GM23248 (cell line): ENCODE data around the gene DCAF12. TPM values are rescaled to one million over a fixed set of nuclear protein-coding genes. Genes with fewer than 3 reads are reported as not detected.
"Not testable (repeated sequence)": the region's sequence is repeated elsewhere in the genome, so short reads cannot be mapped to it uniquely, and the experiment has no call there.

ENCODE experiments used
- DNase-seq: peaks from one replicate; pipeline ENCODE4 v3.0.0-alpha.2; 2015
- H2AFZ ChIP-seq: fragments of 200-600 bp; sonication (generic); 2 replicates; pipeline ENCODE4 v1.6.1; 2016; ENCODE audit warnings: antibody characterized with exemption
- H3F3A ChIP-seq: fragments of 200-600 bp; sonication (generic); 2 replicates; pipeline ENCODE4 v1.6.1; 2016; ENCODE audit warnings: mild to moderate bottlenecking, antibody characterized with exemption, mixed run types; ENCODE audit not compliant: insufficient read depth
- H3K27ac ChIP-seq: fragments of 200-600 bp; sonication (generic); 2 replicates; pipeline ENCODE4 v1.5.1; 2016; ENCODE audit warnings: mild to moderate bottlenecking
- H3K27me3 ChIP-seq: fragments of 200-600 bp; sonication (generic); replicated peaks from 2 replicates; pipeline ENCODE4 v1.6.1; 2016; ENCODE audit warnings: mild to moderate bottlenecking; ENCODE audit not compliant: insufficient read depth
- H3K36me3 ChIP-seq: fragments of 200-600 bp; sonication (generic); 2 replicates; pipeline ENCODE4 v1.6.1; 2016; ENCODE audit warnings: low read depth, mild to moderate bottlenecking
- H3K4me1 ChIP-seq: fragments of 200-600 bp; sonication (generic); 2 replicates; pipeline ENCODE4 v1.6.1; 2016; ENCODE audit warnings: mild to moderate bottlenecking; ENCODE audit not compliant: insufficient read depth
- H3K4me2 ChIP-seq: fragments of 200-600 bp; sonication (generic); one replicate; pipeline ENCODE4 v1.6.1; 2016; ENCODE audit warnings: mild to moderate bottlenecking; ENCODE audit not compliant: unreplicated experiment
- H3K4me3 ChIP-seq: fragments of 200-600 bp; sonication (generic); 2 replicates; pipeline ENCODE4 v1.5.1; 2016; ENCODE audit warnings: mild to moderate bottlenecking
- H3K79me2 ChIP-seq: fragments of 200-600 bp; sonication (generic); 2 replicates; pipeline ENCODE4 v1.6.1; 2016; ENCODE audit warnings: mild to moderate bottlenecking; ENCODE audit not compliant: insufficient read depth
- H3K9ac ChIP-seq: fragments of 200-600 bp; sonication (generic); 2 replicates; pipeline ENCODE4 v1.6.1; 2016; ENCODE audit warnings: mild to moderate bottlenecking
- H3K9me2 ChIP-seq: fragments of 200-600 bp; sonication (generic); 2 replicates; pipeline ENCODE4 v1.6.1; 2016; ENCODE audit warnings: mixed run types, mild to moderate bottlenecking, moderate library complexity; ENCODE audit not compliant: insufficient read depth
- H3K9me3 ChIP-seq: fragments of 200-600 bp; sonication (generic); one replicate; pipeline ENCODE4 v1.6.1; 2017; ENCODE audit warnings: low read depth
- H4K20me1 ChIP-seq: fragments of 200-600 bp; sonication (generic); 2 replicates; pipeline ENCODE4 v1.6.0; 2016; ENCODE audit not compliant: insufficient read depth
- EZH2 ChIP-seq: fragments of 200-600 bp; sonication (generic); IDR thresholded peaks from 2 replicates; pipeline ENCODE4 v1.6.1; 2018; ENCODE audit warnings: antibody characterized with exemption, mild to moderate bottlenecking; ENCODE audit not compliant: insufficient read depth, poor library complexity, severe bottlenecking
- EZH2phosphoT487 ChIP-seq: fragments of 200-600 bp; sonication (generic); IDR thresholded peaks from 2 replicates; pipeline ENCODE4 v1.6.1; 2018; ENCODE audit warnings: antibody characterized with exemption, moderate library complexity, mild to moderate bottlenecking, low read depth; ENCODE audit not compliant: insufficient read depth
- WGBS, 2 experiments: methylation state at CpG; one replicate each; pipeline ENCODE4 v1.1.6; 2015 to 2017; ENCODE audit warnings: low lambda C conversion rate in 2 of 2, low coverage in 1 of 2; ENCODE audit errors: missing lambda C conversion rate in 2 of 2; 5-methylcytosine and 5-hydroxymethylcytosine counted together
- in situ Hi-C: fragments of 300-500 bp; cut with MboI; formaldehyde crosslinking; loops from 2 replicates; pipeline ENCODE4 v1.15.0; 2020
- polyA plus RNA-seq: library from polyadenylated mRNA; unstranded; fragments of >200 nt; fragmentation: Nextera tagmentation; extraction: Ambion mirVana; gene quantifications from 2 replicates; pipeline ENCODE4 v1.2.1, GENCODE V29; 2016
- total RNA-seq: library from RNA; depleted of rRNA; stranded (reverse); fragments of >200 nt; shearing (Covaris generic); gene quantifications from 2 replicates; pipeline ENCODE4 v1.2.3, GENCODE V29; 2014

The DCAF12 gene
- total and polyA plus RNA-seq, 2 experiments from 2014 or later, result 21.7 to 22.2 TPM

- peak; percentile 96 for DNase-seq
- no peaks in the 10 kb centered on the region for H3K36me3 ChIP-seq
- no peak overlapping the region for H2AFZ ChIP-seq
- no peak overlapping the region for H3K27ac ChIP-seq
- H3F3A ChIP-seq, result peaks cover 9% of the 10 kb centered on the region
- peaks cover 5% of the 10 kb centered on the region; the same call in 1 of the 2 replicates for H3K4me1 ChIP-seq
- H3K9ac ChIP-seq, result no peak overlapping the region
- TF ChIP-seq EZH2phosphoT487, result no peak
- no peak for TF ChIP-seq EZH2
- H3K9me3 ChIP-seq, result no peaks in the 10 kb centered on the region
- H3K27me3 ChIP-seq, result no peaks in the 10 kb centered on the region
- in situ Hi-C loops, result no loop called here
- H3K9me2 ChIP-seq, result no peaks in the 10 kb centered on the region
- WGBS, 2 experiments, result 84 to 85% methylated on average over 5 of the region's 5 CpGs
- no peak overlapping the region for H3K4me3 ChIP-seq
- no peaks in the 10 kb centered on the region for H3K79me2 ChIP-seq
- H4K20me1 ChIP-seq, result no peaks in the 10 kb centered on the region
- no peak overlapping the region for H3K4me2 ChIP-seq
These were observed 13.1 kb upstream of the DCAF12 start for GRCh38 chr9:34139477-34140146.

GRCh38 chr9:34138644-34139043, 12.1 kb upstream of the DCAF12 start:
- H4K20me1 ChIP-seq, H3K9ac ChIP-seq, H3K27me3 ChIP-seq, H3K36me3 ChIP-seq, H2AFZ ChIP-seq, H3K4me1 ChIP-seq, H3K9me3 ChIP-seq, DNase-seq, H3F3A ChIP-seq, H3K4me3 ChIP-seq, H3K27ac ChIP-seq, in situ Hi-C loops, H3K9me2 ChIP-seq, H3K79me2 ChIP-seq, H3K4me2 ChIP-seq: not testable (repeated sequence)
- 100% methylated on average over 1 of the region's 1 CpG for WGBS, 2 experiments

GRCh38 chr9:34134521-34134920, 8.0 kb upstream of the DCAF12 start:
- no peaks in the 10 kb centered on the region for H3K4me1 ChIP-seq
- H3K27ac ChIP-seq, result no peak overlapping the region
- no peaks in the 10 kb centered on the region for H3F3A ChIP-seq
- WGBS, 2 experiments, result 92 to 93% methylated on average over 30 of the region's 30 CpGs
- H3K9me3 ChIP-seq, result no peaks in the 10 kb centered on the region
- DNase-seq, result no peak
- H3K79me2 ChIP-seq, result no peaks in the 10 kb centered on the region
- H3K9ac ChIP-seq, result no peak overlapping the region
- no peaks in the 10 kb centered on the region for H3K9me2 ChIP-seq
- in situ Hi-C loops, result no loop called here
- no peak overlapping the region for H2AFZ ChIP-seq
- no peak overlapping the region for H3K4me3 ChIP-seq
- no peaks in the 10 kb centered on the region for H4K20me1 ChIP-seq
- H3K4me2 ChIP-seq, result no peak overlapping the region
- no peaks in the 10 kb centered on the region for H3K27me3 ChIP-seq
- TF ChIP-seq EZH2phosphoT487 (no peak), EZH2 (no peak)
- no peaks in the 10 kb centered on the region for H3K36me3 ChIP-seq

DNA sequence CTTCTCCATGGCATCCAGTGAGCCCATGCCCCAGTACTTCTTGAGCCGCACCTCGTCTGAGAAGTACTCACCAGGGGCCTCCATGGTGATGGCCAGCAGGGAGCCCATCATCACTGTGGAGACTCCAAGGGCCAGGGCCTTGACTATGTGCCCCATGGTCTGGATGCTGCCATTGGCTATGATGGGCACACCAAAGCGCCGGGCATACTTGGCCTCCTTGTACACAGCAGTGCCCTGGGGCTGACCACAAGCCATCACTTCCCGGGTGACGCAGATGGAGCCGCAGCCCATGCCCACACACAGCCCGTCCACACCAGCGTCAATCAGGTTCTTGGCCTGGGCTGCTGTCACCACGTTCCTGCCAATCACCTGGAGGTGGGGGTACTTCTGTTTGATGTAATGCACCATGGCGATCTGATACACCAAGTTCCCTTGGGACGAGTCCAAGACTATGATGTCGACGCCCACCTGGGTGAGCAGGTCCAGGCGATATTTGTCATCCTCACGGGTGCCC, 7.0 kb upstream of the DCAF12 start:
- DNase-seq, result no peak
- in situ Hi-C loops, result no loop called here
- Histone ChIP-seq H3K27ac (no peak overlapping the region), H3K4me1 (no peaks in the 10 kb centered on the region), H3K36me3 (no peaks in the 10 kb centered on the region), H3K9ac (no peak overlapping the region), H3K27me3 (no peaks in the 10 kb centered on the region), H3F3A (no peaks in the 10 kb centered on the region), H3K9me2 (no peaks in the 10 kb centered on the region), H2AFZ (no peak overlapping the region), H3K79me2 (no peaks in the 10 kb centered on the region), H4K20me1 (no peaks in the 10 kb centered on the region), H3K4me3 (no peak overlapping the region), H3K4me2 (no peak overlapping the region), H3K9me3 (no peaks in the 10 kb centered on the region)
- TF ChIP-seq EZH2phosphoT487 (no peak), EZH2 (no peak)
- 82 to 85% methylated on average over 15 to 16 of the region's 16 CpGs for WGBS, 2 experiments

DNA sequence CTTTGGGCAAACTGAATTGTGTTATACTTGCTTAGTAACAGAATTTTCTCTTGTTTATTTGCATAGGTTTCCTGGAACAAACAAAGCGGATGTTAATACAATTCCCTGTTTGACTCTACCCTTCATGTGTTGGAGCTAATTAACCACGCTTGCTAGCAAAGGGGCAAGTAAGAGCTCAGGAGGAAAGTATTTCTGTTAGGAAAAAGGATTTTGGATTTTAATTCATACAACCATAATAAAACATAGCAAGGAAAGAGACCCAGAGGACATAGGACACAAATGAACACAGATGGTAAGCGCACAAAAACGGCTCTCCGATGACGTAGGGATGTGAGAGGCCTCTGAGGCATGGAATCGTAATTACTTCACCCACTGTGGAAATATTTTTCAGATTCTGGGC, 5.1 kb upstream of the DCAF12 start:
- Histone ChIP-seq H3K27ac (no peak overlapping the region), H3K9me2 (no peaks in the 10 kb centered on the region), H3K4me3 (no peak overlapping the region), H3F3A (no peaks in the 10 kb centered on the region), H3K9ac (no peak overlapping the region), H3K36me3 (no peaks in the 10 kb centered on the region), H3K4me2 (no peak overlapping the region), H3K79me2 (no peaks in the 10 kb centered on the region), H2AFZ (no peak overlapping the region), H3K9me3 (no peaks in the 10 kb centered on the region), H4K20me1 (no peaks in the 10 kb centered on the region), H3K27me3 (no peaks in the 10 kb centered on the region), H3K4me1 (no peaks in the 10 kb centered on the region)
- WGBS, 2 experiments, result 81 to 84% methylated on average over 7 of the region's 7 CpGs
- in situ Hi-C loops, result no loop called here
- DNase-seq, result no peak
- TF ChIP-seq EZH2phosphoT487 (no peak), EZH2 (no peak)
